A549 (cell line): ENCODE measurements around the gene CORO2A. TPM values are rescaled to one million over a fixed set of nuclear protein-coding genes. Genes with fewer than 3 reads are reported as not detected.

Experiments
- ATAC-seq, 2 experiments: fragments of 200-7000 bp in 1 of 2; fragments of >200 bp in 1 of 2; cut with Nextera tagmentation in 1 of 2; cut with Tn5 transposase in 1 of 2; 3 replicates each; pipeline versions ENCODE4 v1.8.0 to v1.9.1; 2018 to 2020; ENCODE audit warnings: mild to moderate bottlenecking in 1 of 2, moderate library complexity in 1 of 2
- CTCF ChIA-PET: fragments of 300-600 bp; sonication (Branson Sonifier 250); formaldehyde crosslinking; extraction: SDS; loops from one replicate; lab custom pipeline; 2021; ENCODE audit warnings: antibody characterized with exemption, inconsistent platforms; lab: Yijun Ruan, JAX
- POLR2A ChIA-PET: fragments of 350-600 bp; formaldehyde crosslinking; extraction: SDS; loops from one replicate; lab custom pipeline; 2021; ENCODE audit warnings: antibody characterized with exemption, inconsistent platforms; lab: Yijun Ruan, JAX
- DNase-seq, 2 experiments: peaks; one replicate each; pipeline versions ENCODE4 v3.0.0 to v3.0.0-alpha.2; 2011 to 2016; ENCODE audit warnings: low read depth in 1 of 2, low spot score in 1 of 2
- FAIRE-seq: peaks from 2 replicates; lab custom pipeline; 2011; peaks lifted over from hg19 to GRCh38; lab: Jason Lieb, UNC
- H3K27ac ChIP-seq, 2 experiments: fragments of >200 bp; sonication (Bioruptor Twin); formaldehyde crosslinking; 3 replicates each; pipeline ENCODE4 v1.5.1; 2016 to 2017
- H3K4me1 ChIP-seq: fragments of >200 bp; sonication (Bioruptor Twin); formaldehyde crosslinking; 3 replicates; pipeline ENCODE4 v1.6.1; 2016
- H3K4me2 ChIP-seq: fragments of >200 bp; sonication (Bioruptor Twin); formaldehyde crosslinking; 3 replicates; pipeline ENCODE4 v1.6.1; 2016
- H3K4me3 ChIP-seq: fragments of >200 bp; sonication (Bioruptor Twin); formaldehyde crosslinking; 3 replicates; pipeline ENCODE4 v1.5.1; 2016
- H3K9me3 ChIP-seq: fragments of >200 bp; sonication (Bioruptor Twin); formaldehyde crosslinking; 3 replicates; pipeline ENCODE4 v1.6.1; 2016
- CBX2 ChIP-seq: fragments of 200-600 bp; sonication (generic); IDR thresholded peaks from 2 replicates; pipeline ENCODE4 v1.6.1; 2016; ENCODE audit warnings: low read depth, mild to moderate bottlenecking, borderline replicate concordance
- CTCF ChIP-seq: fragments of >200 bp; sonication (Bioruptor Twin); formaldehyde crosslinking; IDR thresholded peaks from 3 replicates; pipeline ENCODE4 v1.5.1; 2016
- EHMT2 ChIP-seq: fragments of 200-600 bp; sonication (generic); IDR thresholded peaks from 2 replicates; pipeline ENCODE4 v1.6.1; 2016; ENCODE audit warnings: antibody characterized with exemption, low read depth, mild to moderate bottlenecking, moderate library complexity
- FOSB ChIP-seq: fragments of 250-450 bp; sonication (Bioruptor Pico); IDR thresholded peaks from 2 replicates; pipeline ENCODE4 v1.5.0; 2020; ENCODE audit warnings: mild to moderate bottlenecking, moderate library complexity
- JUN ChIP-seq, 2 experiments: fragments of >200 bp; sonication (Bioruptor Twin); formaldehyde crosslinking; IDR thresholded peaks; 2 replicates in 1 of 2; 3 replicates in 1 of 2; pipeline ENCODE4 v1.6.1; 2016 to 2017
- JUNB ChIP-seq: fragments of >200 bp; sonication (Bioruptor Twin); formaldehyde crosslinking; IDR thresholded peaks from 2 replicates; pipeline ENCODE4 v1.6.1; 2016
- MAZ ChIP-seq: fragments of 150-350 bp; IDR thresholded peaks from 2 replicates; pipeline ENCODE4 v1.6.1; 2014; ENCODE audit warnings: antibody characterized with exemption, low read depth, low read length, borderline replicate concordance
- NPAS2 ChIP-seq: fragments of 250-450 bp; sonication (Bioruptor Pico); IDR thresholded peaks from 2 replicates; pipeline ENCODE4 v1.8.0; 2022; ENCODE audit warnings: mild to moderate bottlenecking, moderate library complexity, borderline replicate concordance
- PHF8 ChIP-seq: fragments of 200-600 bp; sonication (generic); IDR thresholded peaks from 2 replicates; pipeline ENCODE4 v1.6.1; 2016; ENCODE audit warnings: low read depth, mild to moderate bottlenecking, antibody characterized with exemption, moderate library complexity, borderline replicate concordance
- POLR2A ChIP-seq: IDR thresholded peaks from 2 replicates; pipeline ENCODE4 v1.6.1; 2012; ENCODE audit warnings: mild to moderate bottlenecking, low read length
- RAD21 ChIP-seq, 2 experiments: fragments of >200 bp in 1 of 2; sonication (Bioruptor Twin) in 1 of 2; formaldehyde crosslinking in 1 of 2; IDR thresholded peaks in 1 of 2; conservative IDR thresholded peaks in 1 of 2; 2 replicates in 1 of 2; 3 replicates in 1 of 2; pipeline ENCODE4 v1.6.1; 2012 to 2018; ENCODE audit warnings: inconsistent platforms in 1 of 2
- SMC3 ChIP-seq: fragments of >200 bp; sonication (Bioruptor Twin); formaldehyde crosslinking; IDR thresholded peaks from 3 replicates; pipeline ENCODE4 v1.6.1; 2018; ENCODE audit warnings: inconsistent platforms
- WGBS: methylation state at CpG from one replicate; pipeline ENCODE4 v1.1.6; 2017; ENCODE audit errors: missing lambda C conversion rate; 5-methylcytosine and 5-hydroxymethylcytosine counted together
- polyA minus RNA-seq: library from RNA; depleted of rRNA, polyadenylated mRNA; stranded (reverse); fragments of >200 nt; gene quantifications from 2 replicates; pipeline ENCODE4 v1.2.3, GENCODE V29; 2011; rRNA and poly(A)+ RNA removed
- polyA plus RNA-seq, 4 experiments: library from polyadenylated mRNA; depleted of rRNA in 3 of 4; stranded (reverse); fragments of >200 nt; fragmentation: RNase III in 1 of 4; extraction: RNeasy Plus Mini Kit Qiagen cat#74134 plus additional on column Dnase treatment in 1 of 4; gene quantifications; 2 replicates in 3 of 4; 3 replicates in 1 of 4; pipeline ENCODE4 v1.2.3, GENCODE V29; 2011 to 2017
- TF ChIP-seq, protein P1 (sequence below): IDR thresholded peaks from 2 replicates; pipeline ENCODE4 v1.6.1; 2012
- TF ChIP-seq, protein P2 (sequence below): fragments of >200 bp; sonication (Bioruptor Twin); formaldehyde crosslinking; IDR thresholded peaks from 3 replicates; pipeline ENCODE4 v1.6.1; 2016

Gene CORO2A, protein sequence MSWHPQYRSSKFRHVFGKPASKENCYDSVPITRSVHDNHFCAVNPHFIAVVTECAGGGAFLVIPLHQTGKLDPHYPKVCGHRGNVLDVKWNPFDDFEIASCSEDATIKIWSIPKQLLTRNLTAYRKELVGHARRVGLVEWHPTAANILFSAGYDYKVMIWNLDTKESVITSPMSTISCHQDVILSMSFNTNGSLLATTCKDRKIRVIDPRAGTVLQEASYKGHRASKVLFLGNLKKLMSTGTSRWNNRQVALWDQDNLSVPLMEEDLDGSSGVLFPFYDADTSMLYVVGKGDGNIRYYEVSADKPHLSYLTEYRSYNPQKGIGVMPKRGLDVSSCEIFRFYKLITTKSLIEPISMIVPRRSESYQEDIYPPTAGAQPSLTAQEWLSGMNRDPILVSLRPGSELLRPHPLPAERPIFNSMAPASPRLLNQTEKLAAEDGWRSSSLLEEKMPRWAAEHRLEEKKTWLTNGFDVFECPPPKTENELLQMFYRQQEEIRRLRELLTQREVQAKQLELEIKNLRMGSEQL
- polyA plus RNA-seq (2011; rRNA removed) (2.0 and 3.1 TPM in 2 replicates), polyA plus RNA-seq (2017; fragmentation: RNase III; extraction: RNeasy Plus Mini Kit Qiagen cat#74134 plus additional on column Dnase treatment) (0.42 to 0.50 TPM (median 0.49 TPM) in 3 replicates), polyA minus RNA-seq (2.4 and 4.8 TPM in 2 replicates)
- polyA plus RNA-seq (2012; cell fraction: cytosol; rRNA removed): 0.42 and 0.53 TPM in 2 replicates
- 0.29 and 0.31 TPM in 2 replicates for polyA plus RNA-seq (2012; cell fraction: nucleus; rRNA removed)

DNA sequence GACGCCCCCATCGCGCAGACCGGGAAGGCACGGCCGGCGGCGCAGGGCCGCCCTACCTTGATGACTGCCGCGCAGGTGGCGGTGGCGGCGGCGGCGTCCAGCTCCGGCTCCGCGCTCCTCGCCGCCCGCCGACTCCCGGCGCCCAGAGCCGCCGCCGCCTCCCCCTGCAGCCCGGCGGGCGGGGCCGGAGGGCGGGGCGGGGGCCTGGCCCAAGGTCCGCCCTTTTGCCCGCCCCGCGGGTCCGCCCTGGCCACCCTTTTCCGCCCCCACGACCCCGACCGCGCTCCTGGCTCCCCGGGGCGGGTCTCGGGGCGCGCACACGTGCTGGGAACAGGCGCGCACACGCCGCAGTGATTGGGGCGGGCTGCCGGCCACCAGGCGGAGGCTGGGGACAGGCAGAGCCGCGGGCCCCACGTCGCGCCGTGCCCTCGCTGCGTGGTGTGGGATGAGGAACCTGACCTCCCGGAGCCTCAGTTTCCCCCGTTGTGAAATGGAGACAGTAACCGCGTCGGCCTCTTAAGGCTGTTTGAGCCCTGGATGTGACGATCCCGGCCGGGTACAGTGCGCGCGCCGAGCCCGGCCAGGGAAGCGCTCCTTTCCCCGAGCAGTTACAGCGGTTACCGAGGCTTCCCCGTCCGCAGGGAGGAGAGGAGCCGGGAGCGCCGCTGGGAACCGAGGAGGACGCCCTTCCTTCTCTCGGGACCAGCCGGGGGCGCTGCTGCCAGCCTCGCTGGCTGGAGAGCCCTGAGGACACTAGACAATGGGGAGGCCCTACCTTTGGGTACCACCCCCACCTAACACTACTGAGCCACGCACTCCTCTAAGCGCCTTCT is at the start of gene CORO2A:
Gene CORO2A, minus strand, starts transcription at position 135 of the 833 bp plus-strand sequence. CDS start 34,977 bp downstream, outside the sequence.
- peaks cover 11% of the 10 kb centered on the region; the same call in 2 of the 3 replicates for H3K4me1 ChIP-seq
- POLR2A ChIA-PET: interaction anchor here (1.0 to 1.4 kb wide), 3 partner anchors 63 to 136 kb away, joined by 3 to 7 read pairs (median 3); partner anchors contain the start of genes NANS and TBC1D2

GRCh38 chr9:98241357-98242300 is 49.2 kb upstream of the CORO2A start:
- FAIRE-seq (no peak), ATAC-seq (peak; percentile 56 to 86; a peak in 3 of 6 replicates), DNase-seq (no peak)
- H3K4me2 ChIP-seq: no peak overlapping the region
- no peak overlapping the region for H3K27ac ChIP-seq
- TF ChIP-seq NPAS2 (CRISPR knock-in tag) (no peak), RAD21 (conservative IDR thresholded peaks at IDR 0.05 in 1 of 2, IDR thresholded peaks at IDR 0.05 in 1 of 2) (0 out of 5 replicates have a peak, but pooled peaks of 1 of the 2 experiments have one; percentile 6)
- ChIA-PET CTCF (interaction anchor here (0.6 to 10.2 kb wide), 12 partner anchors 8 to 318 kb away, joined by 3 to 62 read pairs (median 4); partner anchors contain the start of gene TBC1D2), POLR2A (no interaction called here)
- H3K9me3 ChIP-seq: no peaks in the 10 kb centered on the region
- 58% methylated on average over 7 of the region's 8 CpGs for WGBS
- no peak overlapping the region for H3K4me3 ChIP-seq
- H3K4me1 ChIP-seq: peaks cover 21% of the 10 kb centered on the region

More for the DNA sequence above, at the start of gene CORO2A:
- peak; percentile 71 to 80 for DNase-seq
- ATAC-seq: peak; percentile 80 to 89
- peak within 1 kb of the TSS; percentile 74 for H3K4me3 ChIP-seq
- peak within 1 kb of the TSS; percentile 73 to 87 for H3K27ac ChIP-seq
- H3K4me2 ChIP-seq: peak within 1 kb of the TSS; percentile 83
- no peaks in the 10 kb centered on the region for H3K9me3 ChIP-seq
- 4% methylated on average over 19 of the region's 95 CpGs for WGBS
- CTCF ChIA-PET: interaction anchor here (0.7 to 5.4 kb wide), 14 partner anchors 13 to 226 kb away, joined by 3 to 45 read pairs (median 4); partner anchors contain the start of gene TBC1D2
- TF ChIP-seq JUN (IDR thresholded peaks at IDR 0.05) (0 out of 5 replicates have a peak, but pooled peaks of 1 of the 2 experiments have one; percentile 37), PHF8 (0 out of 2 replicates have a peak, but pooled peaks have one; percentile 17), MAZ (no peak), POLR2A (peak; percentile 51; the same call in 1 of the 2 replicates), EHMT2 (no peak), SMC3 (peak; percentile 44), JUNB (no peak), FOSB (CRISPR knock-in tag) (no peak), CBX2 (no peak), RAD21 (conservative IDR thresholded peaks at IDR 0.05 in 1 of 2, IDR thresholded peaks at IDR 0.05 in 1 of 2) (peak; percentile 29 to 33; a peak in 1 of 5 replicates), CTCF (peak; percentile 54)
- TF ChIP-seq, protein P1, sequence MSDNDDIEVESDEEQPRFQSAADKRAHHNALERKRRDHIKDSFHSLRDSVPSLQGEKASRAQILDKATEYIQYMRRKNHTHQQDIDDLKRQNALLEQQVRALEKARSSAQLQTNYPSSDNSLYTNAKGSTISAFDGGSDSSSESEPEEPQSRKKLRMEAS: peak; percentile 51; the same call in 1 of the 2 replicates
- TF ChIP-seq, protein P2, sequence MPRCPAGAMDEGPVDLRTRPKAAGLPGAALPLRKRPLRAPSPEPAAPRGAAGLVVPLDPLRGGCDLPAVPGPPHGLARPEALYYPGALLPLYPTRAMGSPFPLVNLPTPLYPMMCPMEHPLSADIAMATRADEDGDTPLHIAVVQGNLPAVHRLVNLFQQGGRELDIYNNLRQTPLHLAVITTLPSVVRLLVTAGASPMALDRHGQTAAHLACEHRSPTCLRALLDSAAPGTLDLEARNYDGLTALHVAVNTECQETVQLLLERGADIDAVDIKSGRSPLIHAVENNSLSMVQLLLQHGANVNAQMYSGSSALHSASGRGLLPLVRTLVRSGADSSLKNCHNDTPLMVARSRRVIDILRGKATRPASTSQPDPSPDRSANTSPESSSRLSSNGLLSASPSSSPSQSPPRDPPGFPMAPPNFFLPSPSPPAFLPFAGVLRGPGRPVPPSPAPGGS: 0 out of 3 replicates have a peak, but pooled peaks have one; percentile 22
- TF ChIP-seq, all 56 proteins: peak for 8
- no peak for FAIRE-seq
